Stimulated activated CD8-positive, alpha-beta memory T cell treated with anti-CD3 and anti-CD28 coated beads, Interleukin-4, amount 100 ng/mL, for 24 hours (primary cell): ENCODE measurements around the gene SINHCAF.
"Not testable (repeated sequence)": the region's sequence is repeated elsewhere in the genome, so short reads cannot be mapped to it uniquely, and the experiment has no call there.

Experiments used
- DNase-seq: peaks from one replicate; pipeline ENCODE4 v3.0.0-alpha.2; 2020; ENCODE audit warnings: low read depth

Gene SINHCAF

GRCh38 chr12:31261744-31262143 lies 64.2 kb downstream of the SINHCAF start:
- no peak for DNase-seq

- no peak for DNase-seq
Observed at GRCh38 chr12:31260840-31261239, 65.1 kb downstream of the SINHCAF start.

GRCh38 chr12:31259136-31259886 lies 66.6 kb downstream of the SINHCAF start:
- DNase-seq, result no peak

- no peak for DNase-seq
Observed at GRCh38 chr12:31257784-31258183, 68.2 kb downstream of the SINHCAF start.

GRCh38 chr12:31251707-31252611 lies 74.0 kb downstream of the SINHCAF start:
- not testable (repeated sequence) for DNase-seq

- no peak for DNase-seq
Observed at GRCh38 chr12:31250179-31250578, 75.8 kb downstream of the SINHCAF start.

GRCh38 chr12:31249356-31249755 lies 76.6 kb downstream of the SINHCAF start:
- no peak for DNase-seq

- DNase-seq, result no peak
Observed at GRCh38 chr12:31248815-31249214, 77.1 kb downstream of the SINHCAF start.

GRCh38 chr12:31248337-31248736 lies 77.6 kb downstream of the SINHCAF start:
- no peak for DNase-seq

GRCh38 chr12:31246470-31246850 lies 79.5 kb downstream of the SINHCAF start:
- DNase-seq, result no peak

- no peak for DNase-seq
Observed at GRCh38 chr12:31245822-31246469, 80.0 kb downstream of the SINHCAF start.

GRCh38 chr12:31242418-31242817 lies 83.5 kb downstream of the SINHCAF start:
- DNase-seq, result not testable (repeated sequence)

- peak; percentile 45 for DNase-seq
Observed at GRCh38 chr12:31238764-31239387, 87.1 kb downstream of the SINHCAF start.

- not testable (repeated sequence) for DNase-seq
Observed at GRCh38 chr12:31238333-31238732, 87.6 kb downstream of the SINHCAF start.

- DNase-seq, result no peak
Observed at GRCh38 chr12:31236998-31237637, 88.8 kb downstream of the SINHCAF start.

GRCh38 chr12:31235868-31236395 lies 90.0 kb downstream of the SINHCAF start:
- no peak for DNase-seq

- no peak for DNase-seq
Observed at GRCh38 chr12:31234955-31235867, 90.7 kb downstream of the SINHCAF start.

GRCh38 chr12:31234053-31234840 lies 91.7 kb downstream of the SINHCAF start:
- no peak for DNase-seq

- no peak for DNase-seq
Observed at GRCh38 chr12:31233061-31233730, 92.8 kb downstream of the SINHCAF start.
